Neuronal stem cell (in vitro differentiated cells): Measurements from ENCODE around the gene CDH18.

Source experiments
- DNase-seq: peaks from one replicate; pipeline ENCODE4 v3.0.0-alpha.2; 2013; ENCODE audit warnings: low spot score
- H2AFZ ChIP-seq: one replicate; pipeline ENCODE4 v1.6.1; 2013; ENCODE audit warnings: mild to moderate bottlenecking, low read length, inconsistent platforms
- H2AK5ac ChIP-seq: 2 replicates; pipeline ENCODE4 v1.6.1; 2013; ENCODE audit warnings: low read depth, mild to moderate bottlenecking, inconsistent platforms, low read length, moderate library complexity, mixed read lengths
- H2BK120ac ChIP-seq: 2 replicates; pipeline ENCODE4 v1.6.1; 2013; ENCODE audit warnings: low read depth, mild to moderate bottlenecking, inconsistent platforms, low read length, moderate library complexity, mixed read lengths
- H2BK12ac ChIP-seq: one replicate; pipeline ENCODE4 v1.6.1; 2013; ENCODE audit warnings: low read length, inconsistent platforms
- H2BK15ac ChIP-seq: 2 replicates; pipeline ENCODE4 v1.6.1; 2013; ENCODE audit warnings: mild to moderate bottlenecking, low read length, inconsistent platforms, mixed read lengths
- H2BK5ac ChIP-seq: one replicate; pipeline ENCODE4 v1.6.1; 2013; ENCODE audit warnings: inconsistent platforms, mild to moderate bottlenecking, low read length, moderate library complexity
- H3K14ac ChIP-seq: one replicate; pipeline ENCODE4 v1.6.1; 2013; ENCODE audit warnings: low read length, inconsistent platforms
- H3K18ac ChIP-seq: 2 replicates; pipeline ENCODE4 v1.6.1; 2013; ENCODE audit warnings: low read length, inconsistent platforms
- H3K23ac ChIP-seq: 2 replicates; pipeline ENCODE4 v1.6.1; 2013; ENCODE audit warnings: low read depth, mild to moderate bottlenecking, mixed read lengths, low read length, inconsistent platforms; ENCODE audit not compliant: poor library complexity
- H3K27ac ChIP-seq: replicated peaks from 3 replicates; pipeline ENCODE4 v1.5.1; 2013; ENCODE audit warnings: low read length, inconsistent platforms
- H3K27me3 ChIP-seq, 3 experiments: 2 replicates each; pipeline ENCODE4 v1.6.1; 2013; ENCODE audit warnings: low read length in 3 of 3, mild to moderate bottlenecking in 2 of 3, inconsistent platforms in 1 of 3, low read depth in 1 of 3, mixed read lengths in 1 of 3, moderate library complexity in 1 of 3; ENCODE audit not compliant: control insufficient read depth in 3 of 3, insufficient read depth in 3 of 3
- H3K36me3 ChIP-seq, 2 donors: replicated peaks in 1 of 2; 2 replicates each; pipeline ENCODE4 v1.6.1; 2013; ENCODE audit warnings: low read length in 2 of 2; ENCODE audit not compliant: control insufficient read depth in 2 of 2, insufficient read depth in 2 of 2
- H3K4ac ChIP-seq: 2 replicates; pipeline ENCODE4 v1.6.1; 2013; ENCODE audit warnings: inconsistent platforms, mild to moderate bottlenecking, low read length, moderate library complexity
- H3K4me1 ChIP-seq, 2 donors: 1 replicate in 1 of 2; 2 replicates in 1 of 2; pipeline ENCODE4 v1.6.1; 2013; ENCODE audit warnings: low read length in 2 of 2, low read depth in 1 of 2; ENCODE audit not compliant: control insufficient read depth in 2 of 2, insufficient read depth in 1 of 2
- H3K4me2 ChIP-seq: one replicate; pipeline ENCODE4 v1.6.1; 2013; ENCODE audit warnings: mild to moderate bottlenecking, low read length, inconsistent platforms; ENCODE audit not compliant: insufficient read depth, poor library complexity, severe bottlenecking
- H3K4me3 ChIP-seq, 2 donors: 2 replicates each; pipeline ENCODE4 v1.5.1; 2013; ENCODE audit warnings: low read length in 2 of 2, mild to moderate bottlenecking in 2 of 2, inconsistent platforms in 1 of 2, moderate library complexity in 1 of 2
- H3K79me1 ChIP-seq: one replicate; pipeline ENCODE4 v1.6.1; 2013; ENCODE audit warnings: low read depth, mild to moderate bottlenecking, inconsistent platforms, low read length, moderate library complexity
- H3K9ac ChIP-seq: one replicate; pipeline ENCODE4 v1.6.1; 2013; ENCODE audit warnings: mild to moderate bottlenecking, low read depth, low read length, inconsistent platforms; ENCODE audit not compliant: poor library complexity
- H3K9me3 ChIP-seq, 2 donors: replicated peaks in 1 of 2; 2 replicates each; pipeline versions ENCODE3 to v1.6.1; 2013; ENCODE audit warnings: low read length in 2 of 2, mild to moderate bottlenecking in 2 of 2, inconsistent platforms in 1 of 2, low read depth in 1 of 2, mixed read lengths in 1 of 2, moderate library complexity in 1 of 2; ENCODE audit not compliant: control insufficient read depth in 2 of 2, insufficient read depth in 1 of 2
- H4K8ac ChIP-seq: one replicate; pipeline ENCODE4 v1.6.1; 2013; ENCODE audit warnings: low read depth, mild to moderate bottlenecking, inconsistent platforms, low read length, moderate library complexity
- H4K91ac ChIP-seq: one replicate; pipeline ENCODE4 v1.6.1; 2013; ENCODE audit warnings: low read length, low read depth, mild to moderate bottlenecking, inconsistent platforms; ENCODE audit not compliant: poor library complexity
- WGBS, 2 donors: extraction: QIAGEN DNeasy Blood & Tissue Kit; methylation state at CpG; one replicate each; pipeline ENCODE4 v1.1.7; 2013; ENCODE audit warnings: missing lambda C conversion rate in 2 of 2, mixed read lengths in 1 of 2; ENCODE audit not compliant: insufficient read length in 2 of 2, insufficient replicate concordance in 1 of 2; ENCODE audit errors: extremely low coverage in 2 of 2; 5-methylcytosine and 5-hydroxymethylcytosine counted together

CDH18 gene

GRCh38 chr5:19918780-19919179, 69.2 kb downstream of the CDH18 start:
- Histone ChIP-seq H3K36me3 (no peaks in the 10 kb centered on the region), H3K27ac (no peak overlapping the region), H3K23ac (no peak overlapping the region), H3K4me3 (no peak overlapping the region), H2BK5ac (no peak overlapping the region), H2BK12ac (no peak overlapping the region), H4K8ac (no peak overlapping the region), H2BK15ac (no peak overlapping the region), H2AK5ac (no peak overlapping the region), H3K18ac (no peak overlapping the region), H3K27me3 (no peaks in the 10 kb centered on the region), H3K14ac (no peak overlapping the region), H3K79me1 (no peaks in the 10 kb centered on the region), H3K4me2 (no peak overlapping the region), H2AFZ (no peak overlapping the region), H3K9ac (no peak overlapping the region), H3K4me1 (peaks cover 0 to 4% of the 10 kb centered on the region in 2 donors), H3K9me3 (no peaks in the 10 kb centered on the region), H3K4ac (no peak overlapping the region), H4K91ac (no peak overlapping the region), H2BK120ac (no peak overlapping the region)
- WGBS, 2 donors = no CpG with 5 or more reads among the region's 3 CpGs
- DNase-seq = no peak

- DNase-seq = no peak
- no peak overlapping the region for H3K4me3 ChIP-seq
- no peak overlapping the region for H3K4me2 ChIP-seq
- H2BK12ac ChIP-seq = no peak overlapping the region
- H3K23ac ChIP-seq = no peak overlapping the region
- WGBS, 2 donors = no CpG with 5 or more reads among the region's 5 CpGs
- no peak overlapping the region for H4K91ac ChIP-seq
- H3K9ac ChIP-seq = no peak overlapping the region
- H3K27me3 ChIP-seq = no peaks in the 10 kb centered on the region
- H2BK15ac ChIP-seq = no peak overlapping the region
- H3K9me3 ChIP-seq = no peaks in the 10 kb centered on the region
- H2AFZ ChIP-seq = no peak overlapping the region
- no peaks in the 10 kb centered on the region for H3K79me1 ChIP-seq
- H3K14ac ChIP-seq = no peak overlapping the region
- H3K4me1 ChIP-seq = peaks cover 0 to 4% of the 10 kb centered on the region in 2 donors
- no peak overlapping the region for H2AK5ac ChIP-seq
- no peak overlapping the region for H4K8ac ChIP-seq
- no peak overlapping the region for H3K18ac ChIP-seq
- H3K4ac ChIP-seq = no peak overlapping the region
- H3K36me3 ChIP-seq = no peaks in the 10 kb centered on the region
- H2BK5ac ChIP-seq = no peak overlapping the region
- H2BK120ac ChIP-seq = no peak overlapping the region
- H3K27ac ChIP-seq = no peak overlapping the region
These were observed 70.3 kb downstream of the CDH18 start for GRCh38 chr5:19917588-19918122.

GRCh38 chr5:19910136-19910535, 77.9 kb downstream of the CDH18 start:
- Histone ChIP-seq H3K79me1 (no peaks in the 10 kb centered on the region), H3K36me3 (no peaks in the 10 kb centered on the region), H4K8ac (no peak overlapping the region), H3K23ac (no peak overlapping the region), H2BK120ac (no peak overlapping the region), H3K14ac (no peak overlapping the region), H3K9ac (no peak overlapping the region), H3K4ac (no peak overlapping the region), H3K4me3 (no peak overlapping the region), H2BK12ac (no peak overlapping the region), H4K91ac (no peak overlapping the region), H3K27ac (no peak overlapping the region), H2BK15ac (no peak overlapping the region), H2BK5ac (no peak overlapping the region), H2AK5ac (no peak overlapping the region), H3K27me3 (no peaks in the 10 kb centered on the region), H3K4me1 (no peaks in the 10 kb centered on the region), H3K4me2 (no peak overlapping the region), H3K9me3 (no peaks in the 10 kb centered on the region), H2AFZ (no peak overlapping the region), H3K18ac (no peak overlapping the region)
- no CpG with 5 or more reads among the region's 4 CpGs for WGBS, 2 donors
- DNase-seq = no peak

- Histone ChIP-seq H3K27ac (no peak overlapping the region), H3K4me1 (no peaks in the 10 kb centered on the region), H2AK5ac (no peak overlapping the region), H2BK12ac (no peak overlapping the region), H3K18ac (no peak overlapping the region), H4K8ac (no peak overlapping the region), H3K9ac (no peak overlapping the region), H3K14ac (no peak overlapping the region), H3K23ac (no peak overlapping the region), H3K79me1 (no peaks in the 10 kb centered on the region), H2BK15ac (no peak overlapping the region), H3K36me3 (no peaks in the 10 kb centered on the region), H3K4me3 (no peak overlapping the region), H3K4me2 (no peak overlapping the region), H3K9me3 (no peaks in the 10 kb centered on the region), H2BK120ac (no peak overlapping the region), H4K91ac (no peak overlapping the region), H2AFZ (no peak overlapping the region), H3K27me3 (no peaks in the 10 kb centered on the region), H3K4ac (no peak overlapping the region), H2BK5ac (no peak overlapping the region)
- DNase-seq = no peak
- WGBS, 2 donors = no CpG with 5 or more reads among the region's 1 CpG
These were observed 83.2 kb downstream of the CDH18 start for GRCh38 chr5:19904766-19905165.
